Erythroblast (primary cell): ENCODE results near the gene ARL5C.

ENCODE experiments used
- DNase-seq, 2 experiments: peaks; one replicate each; lab custom pipeline; 2025; lab: John Stamatoyannopoulos, UW
- GATA1 ChIP-seq: IDR thresholded peaks from 2 replicates; pipeline ENCODE4 v1.6.1; 2011; ENCODE audit warnings: low read depth, mild to moderate bottlenecking, control low read depth, low read length, moderate library complexity
- POLR2A ChIP-seq: IDR thresholded peaks from 2 replicates; pipeline ENCODE4 v1.6.1; 2011; ENCODE audit warnings: mild to moderate bottlenecking, low read length

The ARL5C gene

GRCh38 chr17:39108461-39109375 lies 57.2 kb downstream of the ARL5C start:
- DNase-seq, result no peak
- TF ChIP-seq GATA1 (no peak), POLR2A (no peak)

- TF ChIP-seq GATA1 (no peak), POLR2A (no peak)
Measured at GRCh38 chr17:39107973-39108372, 58.0 kb downstream of the ARL5C start.

GRCh38 chr17:39107155-39107554 lies 58.8 kb downstream of the ARL5C start:
- DNase-seq, result no peak
- TF ChIP-seq GATA1, result no peak
- TF ChIP-seq POLR2A, result no peak

More at GRCh38 chr17:39107973-39108372, 58.0 kb downstream of the ARL5C start:
- no peak for DNase-seq
